RWPE2 (cell line): ENCODE results near the gene GAS5.

Experiments
- ATAC-seq: fragments of 200-7000 bp; cut with Tn5 transposase; 3 replicates; pipeline ENCODE4 v1.9.1; 2021; ENCODE audit warnings: low read depth
- DNase-seq: peaks from one replicate; pipeline ENCODE4 v3.0.0-alpha.2; 2020; ENCODE audit warnings: low spot score
- H3K27ac ChIP-seq: fragments of 450-650 bp; 2 replicates; pipeline ENCODE4 v1.5.1; 2017; ENCODE audit warnings: mild to moderate bottlenecking; ENCODE audit not compliant: poor library complexity, severe bottlenecking
- H3K27me3 ChIP-seq: fragments of 250-450 bp; sonication (Bioruptor Pico); 2 replicates; pipeline ENCODE4 v1.5.1; 2021; ENCODE audit warnings: mild to moderate bottlenecking, moderate library complexity; ENCODE audit not compliant: insufficient read depth, poor library complexity, severe bottlenecking
- H3K36me3 ChIP-seq: fragments of 250-450 bp; sonication (Bioruptor Pico); 2 replicates; pipeline ENCODE4 v1.5.1; 2020; ENCODE audit warnings: low read depth, mild to moderate bottlenecking, moderate library complexity
- H3K4me1 ChIP-seq: fragments of 250-450 bp; sonication (Bioruptor Pico); 2 replicates; pipeline ENCODE4 v1.5.1; 2021; ENCODE audit warnings: mild to moderate bottlenecking, moderate library complexity; ENCODE audit not compliant: insufficient read depth, poor library complexity, severe bottlenecking
- H3K4me3 ChIP-seq: fragments of 250-450 bp; sonication (Bioruptor Pico); 2 replicates; pipeline ENCODE4 v1.5.1; 2021; ENCODE audit warnings: mild to moderate bottlenecking, moderate library complexity; ENCODE audit not compliant: severe bottlenecking
- H3K9me3 ChIP-seq: fragments of 250-450 bp; sonication (Bioruptor Pico); 2 replicates; pipeline ENCODE4 v1.5.1; 2021; ENCODE audit warnings: mild to moderate bottlenecking, moderate library complexity; ENCODE audit not compliant: severe bottlenecking
- TF ChIP-seq, protein P1 (sequence below): fragments of 450-650 bp; IDR thresholded peaks from one replicate; pipeline ENCODE4 v1.5.1; 2017; ENCODE audit warnings: mild to moderate bottlenecking, moderate library complexity; ENCODE audit not compliant: poor library complexity, severe bottlenecking

The GAS5 gene

DNA sequence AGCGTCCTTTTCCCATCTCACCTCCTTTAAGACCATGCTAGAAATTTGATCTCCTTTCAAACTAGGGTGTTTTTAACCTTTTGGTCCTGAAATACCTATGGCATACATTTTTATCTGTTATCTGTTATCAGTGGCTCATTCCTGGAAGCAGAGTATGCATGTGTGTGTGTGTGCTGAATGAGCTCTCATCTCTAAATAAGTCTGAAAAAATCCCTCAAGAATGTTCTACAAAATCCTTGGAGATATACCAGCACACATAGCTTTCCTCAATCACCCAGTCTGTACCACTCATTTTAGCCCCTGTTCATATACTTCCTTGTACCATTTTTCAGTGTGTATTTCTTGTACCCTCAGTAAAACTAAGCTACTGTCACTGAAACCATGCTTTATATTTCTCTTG is 49.3 kb downstream of the GAS5 start:
- no peak overlapping the region for H3K27ac ChIP-seq
- no peaks in the 10 kb centered on the region for H3K9me3 ChIP-seq
- no peaks in the 10 kb centered on the region for H3K27me3 ChIP-seq
- H3K4me1 ChIP-seq: peaks cover 9% of the 10 kb centered on the region
- H3K36me3 ChIP-seq: peaks cover 49% of the 10 kb centered on the region
- ATAC-seq (no peak), DNase-seq (no peak)
- no peak overlapping the region for H3K4me3 ChIP-seq
- TF ChIP-seq, protein P1, sequence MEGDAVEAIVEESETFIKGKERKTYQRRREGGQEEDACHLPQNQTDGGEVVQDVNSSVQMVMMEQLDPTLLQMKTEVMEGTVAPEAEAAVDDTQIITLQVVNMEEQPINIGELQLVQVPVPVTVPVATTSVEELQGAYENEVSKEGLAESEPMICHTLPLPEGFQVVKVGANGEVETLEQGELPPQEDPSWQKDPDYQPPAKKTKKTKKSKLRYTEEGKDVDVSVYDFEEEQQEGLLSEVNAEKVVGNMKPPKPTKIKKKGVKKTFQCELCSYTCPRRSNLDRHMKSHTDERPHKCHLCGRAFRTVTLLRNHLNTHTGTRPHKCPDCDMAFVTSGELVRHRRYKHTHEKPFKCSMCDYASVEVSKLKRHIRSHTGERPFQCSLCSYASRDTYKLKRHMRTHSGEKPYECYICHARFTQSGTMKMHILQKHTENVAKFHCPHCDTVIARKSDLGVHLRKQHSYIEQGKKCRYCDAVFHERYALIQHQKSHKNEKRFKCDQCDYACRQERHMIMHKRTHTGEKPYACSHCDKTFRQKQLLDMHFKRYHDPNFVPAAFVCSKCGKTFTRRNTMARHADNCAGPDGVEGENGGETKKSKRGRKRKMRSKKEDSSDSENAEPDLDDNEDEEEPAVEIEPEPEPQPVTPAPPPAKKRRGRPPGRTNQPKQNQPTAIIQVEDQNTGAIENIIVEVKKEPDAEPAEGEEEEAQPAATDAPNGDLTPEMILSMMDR: no peak
